Heart right ventricle (tissue), 16 donors: ENCODE measurements around the gene CHD2. TPM values are rescaled to one million over a fixed set of nuclear protein-coding genes. Genes with fewer than 3 reads are reported as not detected.
A peak's percentile ranks its signal among the peaks of the same experiment; 100 is the strongest.

Experiments used
- ATAC-seq, 8 donors: fragments of 200-7000 bp; cut with Tn5 transposase; one replicate each; pipeline ENCODE4 v1.9.1; 2020; ENCODE audit warnings: mild to moderate bottlenecking in 8 of 8, moderate library complexity in 8 of 8, moderate number of reproducible peaks in 1 of 8
- DNase-seq, 2 donors: peaks; one replicate each; pipeline ENCODE4 v3.0.0-alpha.2; 2020
- H3K27ac ChIP-seq, 10 donors: fragments of 200-600 bp; sonication (generic) in 2 of 10; one replicate each; pipeline versions ENCODE4 v1.5.0 to v1.8.0; 2020 to 2022; ENCODE audit warnings: mild to moderate bottlenecking in 3 of 10
- H3K27me3 ChIP-seq, 7 donors: fragments of 200-600 bp; one replicate each; pipeline ENCODE4 v1.8.0; 2021 to 2022; ENCODE audit warnings: mild to moderate bottlenecking in 2 of 7
- H3K36me3 ChIP-seq, 9 donors: fragments of 200-600 bp; sonication (generic) in 1 of 9; one replicate each; pipeline versions ENCODE4 v1.5.0 to v1.8.0; 2020 to 2022; ENCODE audit warnings: mild to moderate bottlenecking in 2 of 9
- H3K4me1 ChIP-seq, 9 donors: fragments of 200-600 bp; sonication (generic) in 1 of 9; one replicate each; pipeline versions ENCODE4 v1.5.0 to v1.8.0; 2020 to 2022; ENCODE audit warnings: mild to moderate bottlenecking in 4 of 9
- H3K4me3 ChIP-seq, 10 donors: fragments of 200-600 bp; sonication (generic) in 2 of 10; one replicate each; pipeline versions ENCODE4 v1.5.0 to v1.8.0; 2020 to 2022; ENCODE audit warnings: mild to moderate bottlenecking in 7 of 10, moderate library complexity in 2 of 10
- H3K9me3 ChIP-seq, 11 donors: fragments of 200-600 bp in 10 of 11; sonication (generic) in 2 of 11; one replicate each; pipeline versions ENCODE4 v1.5.0 to v1.8.0; 2013 to 2022; ENCODE audit warnings: mild to moderate bottlenecking in 2 of 11, control low read depth in 1 of 11, moderate library complexity in 1 of 11
- CTCF ChIP-seq, 9 donors: fragments of 200-600 bp; sonication (generic) in 2 of 9; IDR thresholded peaks; one replicate each; pipeline versions ENCODE4 v1.5.0 to v1.8.0; 2021 to 2022; ENCODE audit warnings: antibody characterized with exemption in 9 of 9, mild to moderate bottlenecking in 5 of 9, moderate library complexity in 1 of 9
- WGBS, 2 donors: extraction: QIAGEN DNeasy Blood & Tissue Kit; methylation state at CpG; one replicate each; pipeline ENCODE4 v1.1.7; 2013; ENCODE audit warnings: inconsistent platforms in 1 of 2; 5-methylcytosine and 5-hydroxymethylcytosine counted together
- intact Hi-C, 10 donors: fragments of 100-400 bp; cut with DNase I; formaldehyde crosslinking; loops; one replicate each; pipeline versions ENCODE4 v1.11.1 to v1.14.2; 2022
- polyA plus RNA-seq, 2 donors: library from polyadenylated mRNA; stranded (reverse); fragments of 200-250 nt; gene quantifications; one replicate each; pipeline ENCODE4 v1.2.3, GENCODE V29; 2013
- total RNA-seq, 10 donors: library from RNA; stranded (reverse); fragmentation: NEBNext Ultra II Directional in 3 of 10; extraction: Animal tissue kit (Norgen Biotek cat#: 25700) in 3 of 10; gene quantifications; one replicate each; pipeline versions ENCODE4 v1.2.1 to v1.2.4, GENCODE V29; 2021 to 2023
- donor health status: Arrhythmogenic right ventricular cardiomyopathy.
- donor health status: ischemic (EF 13 %, LVEDD 7.1; RV severe dilation, severe dysfunction).
- donor health status: healthy with polysubstance abuse.
- donor health status: DM: no; HTN: yes; CAD: no.
- donor health status: DM: no; HTN: no; CAD: no.
- donor health status: ischemic (EF 25% LVEDD 6.9; RV normal size, moderate dysfunction).
- donor health status: ischemic (EF 25% LVEDD 5.7; RV mildly dilated, moderate dysfunction).
- donor health status: healthy.
- donor health status: DM: yes; HTN: yes; CAD: no.
- donor health status: Ischemic cardiomyopathy.
- donor health status: ischemic (EF 35%, LVEDD 5.7; RV mildly dilated, moderate dysfunction).
- donor health status: nonischemic (EF 11% LVEDD 7.7; RV severe dilation, severe dysfunction).
- donor health status: DM: yes; HTN: yes; CAD: no.
- donor health status: PGD.
- donor health status: ischemic (EF 29% LVEDD 5.4; RV normal size, mild dysfunction).
- donor health status: nonischemic (EF 23%, LVEDD 6.1; RV moderate dilation, normal function).

CHD2 gene
- total and polyA plus RNA-seq, 12 donors: 12.2 to 74.0 (median 54.6) TPM

DNA sequence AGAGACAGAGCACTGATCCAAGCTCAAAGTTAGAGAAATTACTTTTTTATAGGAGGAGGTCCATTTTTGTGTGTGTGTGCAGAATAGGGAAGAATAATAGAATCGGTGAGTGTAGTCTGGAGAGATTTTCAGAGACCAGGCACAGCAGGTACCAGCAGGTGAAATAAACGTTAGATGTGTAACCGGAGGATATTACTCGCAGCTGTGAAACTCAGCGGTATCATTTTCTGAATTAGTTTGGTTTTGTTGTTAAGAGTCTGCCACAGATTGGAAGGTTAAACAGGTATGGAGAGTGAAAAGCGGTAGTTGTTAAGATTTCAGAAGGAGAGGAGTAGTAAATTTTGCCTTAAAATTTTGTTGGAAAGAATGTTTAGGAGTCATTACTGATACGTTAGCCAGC lies 119.0 kb downstream of the CHD2 start:
- H3K27me3 ChIP-seq: no peaks in the 10 kb centered on the region
- no peak for TF ChIP-seq CTCF (IDR thresholded peaks at IDR 0.05)
- WGBS, 2 donors: 95 to 96% methylated on average over 7 of the region's 7 CpGs
- ATAC-seq (no peak), DNase-seq (no peak)
- no peaks in the 10 kb centered on the region for H3K9me3 ChIP-seq
- H3K4me1 ChIP-seq: peaks cover 0 to 37% (median 0%) of the 10 kb centered on the region in 9 donors
- no peak overlapping the region for H3K4me3 ChIP-seq
- H3K27ac ChIP-seq: no peak overlapping the region
- H3K36me3 ChIP-seq: peaks cover 0 to 100% (median 74%) of the 10 kb centered on the region in 9 donors
- intact Hi-C loops: loop anchor here in 1 of 10 donors (10.0 kb wide), 1 partner anchor 214 kb away; no protein-coding TSS in a partner anchor

GRCh38 chr15:93019971-93020370 lies 119.8 kb downstream of the CHD2 start:
- DNase-seq: no peak
- 96% methylated on average over 10 of the region's 10 CpGs for WGBS, 2 donors

DNA sequence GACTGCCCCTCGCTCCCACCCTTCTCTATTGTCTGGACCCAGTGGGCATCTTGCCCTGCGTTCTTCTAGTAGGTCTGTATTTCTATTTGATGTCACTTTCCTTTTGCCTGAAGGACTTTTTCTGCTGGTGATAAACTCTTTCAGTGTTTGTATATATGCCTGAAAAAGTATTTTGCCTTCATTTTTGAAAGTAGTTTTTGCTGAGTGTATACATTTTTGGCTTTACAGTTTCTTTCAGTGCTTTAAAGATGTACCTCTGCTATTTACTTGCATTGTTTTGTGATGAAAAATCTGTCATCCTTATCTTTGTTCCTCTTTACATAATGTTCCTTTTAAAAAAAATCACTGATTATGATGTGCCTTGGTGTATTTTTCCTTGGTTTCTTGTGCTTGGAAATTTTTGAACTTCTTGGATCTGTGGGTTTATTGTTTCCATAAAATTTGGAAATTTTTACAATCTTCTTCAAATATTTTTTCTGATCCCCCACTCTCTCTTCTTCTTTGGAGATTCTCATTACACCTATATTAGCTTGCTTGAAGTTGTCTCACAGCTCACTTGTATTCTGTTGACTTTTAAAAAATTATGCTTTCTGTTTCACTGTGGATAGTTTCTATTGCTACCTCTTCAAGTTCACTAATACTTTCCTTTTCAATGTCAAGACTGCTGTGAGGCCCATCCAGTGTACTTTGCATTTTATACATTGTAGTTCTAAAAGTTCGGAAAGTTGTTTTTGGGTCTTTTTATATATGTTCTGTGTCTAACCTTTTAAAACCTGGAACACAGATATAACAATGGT lies 121.0 kb downstream of the CHD2 start:
- DNase-seq (no peak), ATAC-seq (no peak)
- WGBS, 2 donors: 94 to 96% methylated on average over 3 of the region's 3 CpGs
- H3K9me3 ChIP-seq: no peaks in the 10 kb centered on the region
- H3K36me3 ChIP-seq: peaks cover 0 to 100% (median 68%) of the 10 kb centered on the region in 9 donors
- intact Hi-C loops: loop anchor here in 1 of 10 donors (10.0 kb wide), 1 partner anchor 226 kb away; no protein-coding TSS in a partner anchor
- TF ChIP-seq CTCF (IDR thresholded peaks at IDR 0.05): no peak
- peak overlapping the region in 1 of 10 donors; percentile 11 for H3K27ac ChIP-seq
- no peak overlapping the region for H3K4me3 ChIP-seq
- H3K4me1 ChIP-seq: peaks cover 0 to 57% (median 6%) of the 10 kb centered on the region in 9 donors
- H3K27me3 ChIP-seq: no peaks in the 10 kb centered on the region

More at GRCh38 chr15:93019971-93020370, 119.8 kb downstream of the CHD2 start:
- Histone ChIP-seq H3K27me3 (no peaks in the 10 kb centered on the region), H3K4me1 (peaks cover 0 to 45% (median under 1%) of the 10 kb centered on the region in 9 donors), H3K9me3 (no peaks in the 10 kb centered on the region), H3K27ac (no peak overlapping the region), H3K36me3 (peaks cover 0 to 100% (median 74%) of the 10 kb centered on the region in 9 donors), H3K4me3 (no peak overlapping the region)
- ATAC-seq: no peak
- intact Hi-C loops: loop anchor here in 2 of 10 donors (10.0 kb wide), 2 partner anchors 215 to 225 kb away; no protein-coding TSS in a partner anchor
- TF ChIP-seq CTCF (IDR thresholded peaks at IDR 0.05): no peak

- Histone ChIP-seq H3K27me3 (no peaks in the 10 kb centered on the region), H3K4me3 (no peak overlapping the region), H3K4me1 (peaks cover 11 to 83% (median 36%) of the 10 kb centered on the region in 9 donors), H3K27ac (peak overlapping the region in 1 of 10 donors; percentile 89), H3K9me3 (no peaks in the 10 kb centered on the region), H3K36me3 (peaks cover 0 to 88% (median 39%) of the 10 kb centered on the region in 9 donors)
- TF ChIP-seq CTCF (IDR thresholded peaks at IDR 0.05): no peak
- DNase-seq (no peak), ATAC-seq (no peak)
- intact Hi-C loops: loop anchor here in 1 of 10 donors (10.0 kb wide), 1 partner anchor 229 kb away; no protein-coding TSS in a partner anchor
- WGBS, 2 donors: 95 to 97% methylated on average over 10 of the region's 10 CpGs
These were observed 124.2 kb downstream of the CHD2 start for GRCh38 chr15:93024293-93024692.
